Small intestine (tissue), 7 donors: ENCODE measurements around the gene TTF1. TPM values are rescaled to one million over a fixed set of nuclear protein-coding genes. Genes with fewer than 3 reads are reported as not detected.

Experiments used
- DNase-seq, 2 donors: peaks; one replicate each; pipeline versions ENCODE4 v3.0.0 to v3.0.0-alpha.2; 2013
- FAIRE-seq: peaks from 2 replicates; lab custom pipeline; 2012; peaks lifted over from hg19 to GRCh38; lab: Jason Lieb, UNC
- H3K27ac ChIP-seq, 3 donors: one replicate each; pipeline ENCODE4 v1.5.1; 2013; ENCODE audit warnings: low read length in 2 of 3, mild to moderate bottlenecking in 2 of 3, control low read depth in 1 of 3, inconsistent platforms in 1 of 3, low read depth in 1 of 3, moderate library complexity in 1 of 3
- H3K27me3 ChIP-seq, 3 donors: one replicate each; pipeline ENCODE4 v1.6.1; 2013; ENCODE audit warnings: low read length in 3 of 3, inconsistent platforms in 1 of 3; ENCODE audit not compliant: control insufficient read depth in 3 of 3, insufficient read depth in 3 of 3
- H3K36me3 ChIP-seq, 3 donors: one replicate each; pipeline ENCODE4 v1.6.1; 2013; ENCODE audit warnings: low read length in 3 of 3, inconsistent platforms in 1 of 3, low read depth in 1 of 3, mild to moderate bottlenecking in 1 of 3, moderate library complexity in 1 of 3; ENCODE audit not compliant: control insufficient read depth in 3 of 3, insufficient read depth in 2 of 3
- H3K4me1 ChIP-seq, 3 donors: one replicate each; pipeline ENCODE4 v1.6.1; 2013; ENCODE audit warnings: low read length in 2 of 3, inconsistent platforms in 1 of 3, low read depth in 1 of 3, mild to moderate bottlenecking in 1 of 3, moderate library complexity in 1 of 3; ENCODE audit not compliant: control insufficient read depth in 3 of 3, insufficient read depth in 2 of 3
- H3K4me3 ChIP-seq, 3 donors: one replicate each; pipeline ENCODE4 v1.5.1; 2013; ENCODE audit warnings: low read length in 3 of 3, control low read depth in 1 of 3, inconsistent platforms in 1 of 3, low read depth in 1 of 3, mild to moderate bottlenecking in 1 of 3, moderate library complexity in 1 of 3
- H3K9me3 ChIP-seq, 2 donors: one replicate each; pipeline ENCODE4 v1.6.1; 2013; ENCODE audit warnings: low read depth in 1 of 2, low read length in 1 of 2; ENCODE audit not compliant: control insufficient read depth in 2 of 2, insufficient read depth in 1 of 2
- WGBS, 3 donors: extraction: QIAGEN DNeasy Blood & Tissue Kit; methylation state at CpG; one replicate each; pipeline ENCODE4 v1.1.7; 2013; 5-methylcytosine and 5-hydroxymethylcytosine counted together
- polyA plus RNA-seq, 4 donors: library from polyadenylated mRNA; stranded (reverse) in 3 of 4; unstranded in 1 of 4; fragments of 200-250 nt in 3 of 4; fragments of 120-200 nt in 1 of 4; gene quantifications; one replicate each; pipeline versions ENCODE4 v1.2.1 to v1.2.3, GENCODE V29; 2013
- donor health status: healthy with polysubstance abuse.
- donor health status: control.
- donor health status: control.
- donor health status: Bipolar disorder and iron deficiency.
- donor health status: healthy.

Gene TTF1
- polyA plus RNA-seq, 4 donors = 8.4 to 15.0 (median 11.0) TPM

- H3K4me1 ChIP-seq = no peaks in the 10 kb centered on the region
- no peak overlapping the region for H3K4me3 ChIP-seq
- no peak overlapping the region for H3K27ac ChIP-seq
- H3K36me3 ChIP-seq = peaks cover 14 to 38% (median 20%) of the 10 kb centered on the region in 3 donors
- 99% methylated on average over 4 of the region's 4 CpGs for WGBS, 3 donors
- no peak for DNase-seq
- peaks cover 0 to 4% of the 10 kb centered on the region in 2 donors for H3K9me3 ChIP-seq
- no peak for FAIRE-seq
- H3K27me3 ChIP-seq = no peaks in the 10 kb centered on the region
These were observed 78.1 kb downstream of the TTF1 start for GRCh38 chr9:132328580-132328979.

- H3K4me3 ChIP-seq = no peak overlapping the region
- H3K27ac ChIP-seq = no peak overlapping the region
- 97% methylated on average over 6 of the region's 6 CpGs for WGBS, 3 donors
- peaks cover 0 to 4% of the 10 kb centered on the region in 2 donors for H3K9me3 ChIP-seq
- peaks cover 14 to 37% (median 17%) of the 10 kb centered on the region in 3 donors for H3K36me3 ChIP-seq
- no peaks in the 10 kb centered on the region for H3K27me3 ChIP-seq
- H3K4me1 ChIP-seq = no peaks in the 10 kb centered on the region
- FAIRE-seq = no peak
- DNase-seq = no peak
These were observed 79.1 kb downstream of the TTF1 start for GRCh38 chr9:132327537-132327936.

Other genes with a start within 250 kb of the TTF1 start
- under 1 TPM; 0.21 to 0.67 (median 0.43) TPM for gene NTNG2, start 244.8 kb downstream of the TTF1 start, polyA plus RNA-seq
- 10 to 100 TPM; 16.1 to 34.5 (median 17.8) TPM for gene SETX, start 51.9 kb downstream of the TTF1 start, polyA plus RNA-seq
- not detected for gene CFAP77, start 3.4 kb upstream of the TTF1 start, polyA plus RNA-seq
- gene BARHL1, start 175.8 kb upstream of the TTF1 start, polyA plus RNA-seq = not detected